ENCODE results near the gene ACY1.

The ACY1 gene

GRCh38 chr3:52036829-52037228 is 53.5 kb downstream of the ACY1 start:
- no peak for TF ChIP-seq ZFX (IDR thresholded peaks at IDR 0.05; ENCODE audit: borderline replicate concordance)
- no peak for TF ChIP-seq CTCF (IDR thresholded peaks at IDR 0.05)
- H3K27ac ChIP-seq = no peak overlapping the region

DNA sequence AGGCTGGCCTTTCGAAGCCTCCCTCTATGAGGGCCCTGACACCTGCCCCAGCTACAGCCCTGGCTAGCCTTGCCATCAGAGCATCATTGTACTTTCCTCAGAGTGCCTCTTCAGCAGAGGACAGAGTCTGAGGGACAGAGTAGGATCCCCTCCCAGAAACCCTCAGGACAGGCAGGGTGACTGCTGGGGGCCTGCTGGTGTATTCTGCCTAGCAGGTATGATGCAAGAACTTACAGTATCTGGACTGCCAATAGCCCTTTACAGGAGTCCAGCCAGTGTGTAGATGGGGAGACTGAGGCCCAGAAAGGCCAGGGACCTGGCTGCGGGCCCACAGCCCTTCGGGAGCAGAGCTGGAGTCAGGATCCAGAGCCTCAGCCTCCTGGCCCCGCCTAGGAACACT is 54.0 kb downstream of the ACY1 start:
- TF ChIP-seq CTCF (IDR thresholded peaks at IDR 0.05) = no peak
- no peak for TF ChIP-seq ZFX (IDR thresholded peaks at IDR 0.05; ENCODE audit: borderline replicate concordance)
- H3K27ac ChIP-seq = no peak overlapping the region

GRCh38 chr3:52038227-52038626 is 54.9 kb downstream of the ACY1 start:
- TF ChIP-seq CTCF (IDR thresholded peaks at IDR 0.05) = no peak
- no peak for TF ChIP-seq ZFX (IDR thresholded peaks at IDR 0.05; ENCODE audit: borderline replicate concordance)
- no peak overlapping the region for H3K27ac ChIP-seq

All from 22Rv1 (cell line).